Heart left ventricle (tissue), 16 donors: ENCODE results near the gene MRGPRE. TPM values are rescaled to one million over a fixed set of nuclear protein-coding genes. Genes with fewer than 3 reads are reported as not detected.

Experiments
- ATAC-seq, 4 donors: fragments of 200-7000 bp; cut with Tn5 transposase; one replicate each; pipeline ENCODE4 v1.9.1; 2020 to 2022; ENCODE audit warnings: moderate library complexity in 4 of 4, mild to moderate bottlenecking in 3 of 4, moderate number of reproducible peaks in 1 of 4
- DNase-seq, 5 donors: peaks; one replicate each; pipeline ENCODE4 v3.0.0-alpha.2; 2020
- H3K27ac ChIP-seq, 12 donors: fragments of 200-600 bp; sonication (generic) in 4 of 12; one replicate each; pipeline versions ENCODE4 v1.5.0 to v1.8.0; 2016 to 2022; ENCODE audit warnings: mild to moderate bottlenecking in 2 of 12
- H3K27me3 ChIP-seq, 9 donors: fragments of 200-600 bp; sonication (generic) in 2 of 9; one replicate each; pipeline versions ENCODE4 v1.5.1 to v1.8.0; 2016 to 2022; ENCODE audit warnings: mild to moderate bottlenecking in 3 of 9
- H3K36me3 ChIP-seq, 9 donors: fragments of 200-600 bp; sonication (generic) in 2 of 9; one replicate each; pipeline versions ENCODE4 v1.5.0 to v1.8.0; 2018 to 2022; ENCODE audit warnings: mild to moderate bottlenecking in 2 of 9
- H3K4me1 ChIP-seq, 12 donors: fragments of 200-600 bp; sonication (generic) in 4 of 12; one replicate each; pipeline versions ENCODE4 v1.5.0 to v1.8.0; 2016 to 2022; ENCODE audit warnings: mild to moderate bottlenecking in 3 of 12
- H3K4me3 ChIP-seq, 12 donors: fragments of 200-600 bp; sonication (generic) in 4 of 12; one replicate each; pipeline versions ENCODE4 v1.5.0 to v1.8.0; 2017 to 2022; ENCODE audit warnings: mild to moderate bottlenecking in 9 of 12, moderate library complexity in 4 of 12
- H3K9me3 ChIP-seq, 12 donors: fragments of 200-600 bp; sonication (generic) in 4 of 12; one replicate each; pipeline versions ENCODE4 v1.5.0 to v1.8.0; 2016 to 2022; ENCODE audit warnings: mild to moderate bottlenecking in 1 of 12
- POLR2A ChIP-seq, 2 donors: fragments of 450-650 bp; IDR thresholded peaks; one replicate each; pipeline ENCODE4 v1.6.1; 2017; ENCODE audit warnings: antibody characterized with exemption in 2 of 2, mild to moderate bottlenecking in 2 of 2, moderate library complexity in 2 of 2
- WGBS, 4 donors: extraction: QIAGEN DNeasy Blood & Tissue Kit in 2 of 4; methylation state at CpG; one replicate each; pipeline versions ENCODE4 v1.1.5 to v1.1.7; 2013 to 2018; 5-methylcytosine and 5-hydroxymethylcytosine counted together
- intact Hi-C, 10 donors: fragments of 100-400 bp; cut with DNase I; formaldehyde crosslinking; loops; one replicate each; pipeline versions ENCODE4 v1.11.1 to v1.14.2; 2022
- polyA plus RNA-seq, 2 donors: library from polyadenylated mRNA; stranded (reverse); fragments of 200-250 nt; gene quantifications; one replicate each; pipeline ENCODE4 v1.2.3, GENCODE V29; 2013
- total RNA-seq, 9 donors: library from RNA; depleted of rRNA in 2 of 9; stranded (reverse); fragments of >200 nt in 2 of 9; fragmentation: NEBNext Ultra II Directional in 3 of 9; extraction: Animal tissue kit (Norgen Biotek cat#: 25700) in 3 of 9; gene quantifications; one replicate each; pipeline versions ENCODE4 v1.1.0 to v1.2.4, GENCODE V29; 2016 to 2023
- TF ChIP-seq, protein P1 (sequence below), 12 donors: fragments of 200-600 bp; sonication (generic) in 4 of 12; IDR thresholded peaks; one replicate each; pipeline versions ENCODE4 v1.5.0 to v1.8.0; 2018 to 2022; ENCODE audit warnings: antibody characterized with exemption in 12 of 12, mild to moderate bottlenecking in 5 of 12
- donor health status: ischemic (EF 13 %, LVEDD 7.1; RV severe dilation, severe dysfunction).
- donor health status: healthy with polysubstance abuse.
- donor health status: DM: no; HTN: yes; CAD: no.
- donor health status: DM: no; HTN: no; CAD: no.
- donor health status: ischemic (EF 25% LVEDD 6.9; RV normal size, moderate dysfunction).
- donor health status: ischemic (EF 25% LVEDD 5.7; RV mildly dilated, moderate dysfunction).
- donor health status: healthy.
- donor health status: DM: yes; HTN: yes; CAD: no.
- donor health status: ischemic (EF 35%, LVEDD 5.7; RV mildly dilated, moderate dysfunction).
- donor health status: nonischemic (EF 11% LVEDD 7.7; RV severe dilation, severe dysfunction).
- donor health status: DM: yes; HTN: yes; CAD: no.
- donor health status: PGD.
- donor health status: ischemic (EF 29% LVEDD 5.4; RV normal size, mild dysfunction).
- donor health status: nonischemic (EF 23%, LVEDD 6.1; RV moderate dilation, normal function).

The MRGPRE gene
- total and polyA plus RNA-seq, 11 donors = 0.30 to 2.3 (median 0.65) TPM; not detected in 4

GRCh38 chr11:3229673-3230630 is 2.3 kb downstream of the MRGPRE start:
- H3K27ac ChIP-seq = no peak overlapping the region
- peaks cover 0 to 22% (median 0%) of the 10 kb centered on the region in 9 donors for H3K27me3 ChIP-seq
- no peak for DNase-seq
- H3K36me3 ChIP-seq = no peaks in the 10 kb centered on the region
- H3K9me3 ChIP-seq = no peaks in the 10 kb centered on the region
- no peak for TF ChIP-seq POLR2A (IDR thresholded peaks at IDR 0.05)
- TF ChIP-seq, protein P1, sequence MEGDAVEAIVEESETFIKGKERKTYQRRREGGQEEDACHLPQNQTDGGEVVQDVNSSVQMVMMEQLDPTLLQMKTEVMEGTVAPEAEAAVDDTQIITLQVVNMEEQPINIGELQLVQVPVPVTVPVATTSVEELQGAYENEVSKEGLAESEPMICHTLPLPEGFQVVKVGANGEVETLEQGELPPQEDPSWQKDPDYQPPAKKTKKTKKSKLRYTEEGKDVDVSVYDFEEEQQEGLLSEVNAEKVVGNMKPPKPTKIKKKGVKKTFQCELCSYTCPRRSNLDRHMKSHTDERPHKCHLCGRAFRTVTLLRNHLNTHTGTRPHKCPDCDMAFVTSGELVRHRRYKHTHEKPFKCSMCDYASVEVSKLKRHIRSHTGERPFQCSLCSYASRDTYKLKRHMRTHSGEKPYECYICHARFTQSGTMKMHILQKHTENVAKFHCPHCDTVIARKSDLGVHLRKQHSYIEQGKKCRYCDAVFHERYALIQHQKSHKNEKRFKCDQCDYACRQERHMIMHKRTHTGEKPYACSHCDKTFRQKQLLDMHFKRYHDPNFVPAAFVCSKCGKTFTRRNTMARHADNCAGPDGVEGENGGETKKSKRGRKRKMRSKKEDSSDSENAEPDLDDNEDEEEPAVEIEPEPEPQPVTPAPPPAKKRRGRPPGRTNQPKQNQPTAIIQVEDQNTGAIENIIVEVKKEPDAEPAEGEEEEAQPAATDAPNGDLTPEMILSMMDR (IDR thresholded peaks at IDR 0.05) = no peak
- peaks cover 0 to 10% (median 0%) of the 10 kb centered on the region in 12 donors for H3K4me1 ChIP-seq
- 74 to 86% (median 83%) methylated on average over 13 to 21 of the region's 21 CpGs for WGBS, 4 donors
- intact Hi-C loops = no loop called here
- ATAC-seq = no peak
- H3K4me3 ChIP-seq = no peak overlapping the region

- Histone ChIP-seq H3K27me3 (peaks cover 0 to 36% (median 4%) of the 10 kb centered on the region in 9 donors), H3K36me3 (no peaks in the 10 kb centered on the region), H3K9me3 (no peaks in the 10 kb centered on the region), H3K27ac (no peak overlapping the region), H3K4me3 (no peak overlapping the region), H3K4me1 (peaks cover 0 to 10% (median 0%) of the 10 kb centered on the region in 12 donors)
- WGBS, 4 donors = 80 to 89% (median 86%) methylated on average over 18 to 23 of the region's 23 CpGs
- intact Hi-C loops = no loop called here
- DNase-seq (peak in 1 of 5 donors; percentile 5), ATAC-seq (no peak)
- TF ChIP-seq POLR2A (IDR thresholded peaks at IDR 0.05) = no peak
- TF ChIP-seq, protein P1 (IDR thresholded peaks at IDR 0.05) = no peak
Observed at GRCh38 chr11:3228445-3228829, 3.8 kb downstream of the MRGPRE start.

- peak in 1 of 5 donors; percentile 57 for DNase-seq
- no peak for ATAC-seq
Observed at GRCh38 chr11:3227568-3228444, 4.4 kb downstream of the MRGPRE start.

More at GRCh38 chr11:3227568-3228444, 4.4 kb downstream of the MRGPRE start:
- intact Hi-C loops = no loop called here
- peaks cover 0 to 10% (median 0%) of the 10 kb centered on the region in 12 donors for H3K4me1 ChIP-seq
- no peak for TF ChIP-seq POLR2A (IDR thresholded peaks at IDR 0.05)
- TF ChIP-seq, protein P1 (IDR thresholded peaks at IDR 0.05) = no peak
- H3K4me3 ChIP-seq = no peak overlapping the region
- WGBS, 4 donors = 86 to 93% (median 87%) methylated on average over 38 to 46 of the region's 46 CpGs
- H3K27ac ChIP-seq = no peak overlapping the region
- peaks cover 0 to 42% (median 7%) of the 10 kb centered on the region in 9 donors for H3K27me3 ChIP-seq
- H3K36me3 ChIP-seq = no peaks in the 10 kb centered on the region
- no peaks in the 10 kb centered on the region for H3K9me3 ChIP-seq
